ENCODE results near the gene LRFN2.

- TF ChIP-seq CTCF (IDR thresholded peaks at IDR 0.05) (no peak), POLR2A (IDR thresholded peaks at IDR 0.05) (no peak)
Observed at GRCh38 chr6:40344566-40345167, 242.5 kb downstream of the LRFN2 start.
